SHP77 treated with DMSO at 0.1 percent for 48 hours (cell line): ENCODE data around the gene IREB2.
"Not testable (repeated sequence)": the region's sequence is repeated elsewhere in the genome, so short reads cannot be mapped to it uniquely, and the experiment has no call there.

ENCODE experiments used
- DNase-seq: peaks from one replicate; lab custom pipeline; 2025; lab: John Stamatoyannopoulos, UW

Gene IREB2

GRCh38 chr15:78437762-78438618 lies at the start of gene IREB2:
Gene IREB2 (plus strand): TSS chr15:78438216. CDS start chr15:78438338, 122 bp downstream.
- DNase-seq, result peak; percentile 92

GRCh38 chr15:78388865-78389264 lies 49.2 kb upstream of the IREB2 start:
- DNase-seq, result no peak

- DNase-seq, result no peak
These were observed 48.7 kb upstream of the IREB2 start for GRCh38 chr15:78389322-78389721.

- DNase-seq, result no peak
These were observed 48.3 kb upstream of the IREB2 start for GRCh38 chr15:78389738-78390137.

- no peak for DNase-seq
These were observed 47.8 kb upstream of the IREB2 start for GRCh38 chr15:78390242-78390641.

- DNase-seq, result no peak
These were observed 47.2 kb upstream of the IREB2 start for GRCh38 chr15:78390826-78391225.

- no peak for DNase-seq
These were observed 46.2 kb upstream of the IREB2 start for GRCh38 chr15:78391781-78392180.

GRCh38 chr15:78392430-78392829 lies 45.6 kb upstream of the IREB2 start:
- DNase-seq, result peak; percentile 79

GRCh38 chr15:78393137-78393536 lies 44.9 kb upstream of the IREB2 start:
- no peak for DNase-seq

- DNase-seq, result no peak
These were observed 44.0 kb upstream of the IREB2 start for GRCh38 chr15:78394026-78394425.

- DNase-seq, result no peak
These were observed 42.9 kb upstream of the IREB2 start for GRCh38 chr15:78394981-78395616.

- DNase-seq, result no peak
These were observed 41.7 kb upstream of the IREB2 start for GRCh38 chr15:78396186-78396814.

- no peak for DNase-seq
These were observed 41.0 kb upstream of the IREB2 start for GRCh38 chr15:78396976-78397375.

GRCh38 chr15:78397382-78397781 lies 40.6 kb upstream of the IREB2 start:
- no peak for DNase-seq

- no peak for DNase-seq
These were observed 39.8 kb upstream of the IREB2 start for GRCh38 chr15:78398076-78398825.

- DNase-seq, result no peak
These were observed 38.9 kb upstream of the IREB2 start for GRCh38 chr15:78399091-78399490.

GRCh38 chr15:78402061-78402610 lies 35.9 kb upstream of the IREB2 start:
- no peak for DNase-seq

- DNase-seq, result no peak
These were observed 33.9 kb upstream of the IREB2 start for GRCh38 chr15:78404125-78404524.

GRCh38 chr15:78404796-78405195 lies 33.2 kb upstream of the IREB2 start:
- DNase-seq, result not testable (repeated sequence)

GRCh38 chr15:78405336-78405924 lies 32.6 kb upstream of the IREB2 start:
- DNase-seq, result no peak

GRCh38 chr15:78406016-78406585 lies 31.9 kb upstream of the IREB2 start:
- no peak for DNase-seq
